LNCaP clone FGC (cell line): ENCODE results near the gene FAM3B.
"Not testable (repeated sequence)": the region's sequence is repeated elsewhere in the genome, so short reads cannot be mapped to it uniquely, and the experiment has no call there.

Experiments
- DNase-seq: peaks from one replicate; pipeline ENCODE4 v3.0.0-alpha.2; 2011; ENCODE audit warnings: low read depth
- H3K4me3 ChIP-seq: 2 replicates; pipeline ENCODE4 v1.5.1; 2011; ENCODE audit warnings: mild to moderate bottlenecking, low read depth, low read length, control low read depth
- CTCF ChIP-seq: IDR thresholded peaks from 2 replicates; pipeline ENCODE4 v1.5.1; 2012; ENCODE audit warnings: mild to moderate bottlenecking; ENCODE audit not compliant: control insufficient read depth, insufficient read depth; ENCODE audit errors: extremely low read depth

Gene FAM3B

GRCh38 chr21:41302976-41303375 is 13.6 kb upstream of the FAM3B start:
- no peak overlapping the region for H3K4me3 ChIP-seq
- DNase-seq, result no peak
- TF ChIP-seq CTCF, result no peak

- TF ChIP-seq CTCF, result no peak
- H3K4me3 ChIP-seq, result no peak overlapping the region
- DNase-seq, result no peak
Measured at GRCh38 chr21:41304068-41304720, 12.4 kb upstream of the FAM3B start.

- H3K4me3 ChIP-seq, result no peak overlapping the region
- no peak for TF ChIP-seq CTCF
- DNase-seq, result no peak
Measured at GRCh38 chr21:41307219-41307618, 9.4 kb upstream of the FAM3B start.

GRCh38 chr21:41313285-41314164 is 3.1 kb upstream of the FAM3B start:
- H3K4me3 ChIP-seq, DNase-seq: not testable (repeated sequence)

- TF ChIP-seq CTCF, result no peak
- no peak overlapping the region for H3K4me3 ChIP-seq
- DNase-seq, result no peak
Measured at GRCh38 chr21:41315726-41316125, 875 bp upstream of the FAM3B start.

GRCh38 chr21:41317063-41317392 is 427 bp downstream of the FAM3B start:
- no peak for TF ChIP-seq CTCF
- no peak for DNase-seq
- H3K4me3 ChIP-seq, result no peak overlapping the region

GRCh38 chr21:41317458-41317857 is 857 bp downstream of the FAM3B start:
- DNase-seq, result no peak
- no peak overlapping the region for H3K4me3 ChIP-seq
- TF ChIP-seq CTCF, result no peak
